HCT116 (cell line): Measurements from ENCODE around the gene RABGGTA. TPM values are rescaled to one million over a fixed set of nuclear protein-coding genes. Genes with fewer than 3 reads are reported as not detected.

ENCODE experiments used
- ATAC-seq: fragments of 200-7000 bp; cut with Tn5 transposase; 2 replicates; pipeline ENCODE4 v1.9.1; 2020; ENCODE audit warnings: mild to moderate bottlenecking, moderate library complexity
- BruUV-seq: library from RNA; stranded (reverse); fragments of 400-500 nt; replicated peaks from 2 replicates; lab custom pipeline; 2021; lab: Mats Ljungman, UMichigan
- CTCF ChIA-PET: fragments of 300-600 bp; sonication (Branson Sonifier 250); formaldehyde crosslinking; loops from one replicate; lab custom pipeline; 2021; ENCODE audit warnings: antibody characterized with exemption; lab: Charles Lee
- POLR2A ChIA-PET: fragments of 300-600, 350-600 bp; sonication (Branson Sonifier 250); formaldehyde crosslinking; loops from one replicate; lab custom pipeline; 2021; ENCODE audit warnings: antibody characterized with exemption; lab: Charles Lee
- RAD21 ChIA-PET, 2 experiments: fragments of 300-600 bp; sonication (Branson Sonifier 250); formaldehyde crosslinking; loops; one replicate each; lab custom pipeline; 2023; ENCODE audit warnings: low total read pairs in 2 of 2; ENCODE audit not compliant: uncharacterized antibody in 2 of 2, unreplicated experiment in 2 of 2, low non-redundant PET in 1 of 2; lab: Charles Lee
- DNase-seq: peaks from one replicate; pipeline ENCODE4 v3.0.0-alpha.2; 2010; ENCODE audit warnings: low read depth, low spot score
- H2AFZ ChIP-seq: fragments of 200-600 bp; shearing (Covaris generic), sonication (generic); 2 replicates; pipeline ENCODE4 v1.6.1; 2017; ENCODE audit warnings: low read depth, mixed run types, mixed read lengths, antibody characterized with exemption, low read length; ENCODE audit not compliant: poor library complexity, severe bottlenecking
- H3K27ac ChIP-seq: 2 replicates; pipeline ENCODE4 v1.5.1; 2012; ENCODE audit warnings: low read depth, low read length
- H3K27me3 ChIP-seq: fragments of 200-600 bp; sonication (generic); 2 replicates; pipeline ENCODE4 v1.6.1; 2016; ENCODE audit warnings: mixed run types, low read length, mixed read lengths; ENCODE audit not compliant: insufficient read depth
- H3K36me3 ChIP-seq, 2 experiments: fragments of 200-500 bp in 1 of 2; fragments of 200-600 bp in 1 of 2; sonication (Bioruptor generic) in 1 of 2; sonication (generic) in 1 of 2; 2 replicates each; pipeline versions ENCODE4 v1.5.1 to v1.6.1; 2014 to 2016; ENCODE audit warnings: low read length in 2 of 2, inconsistent platforms in 1 of 2, mixed read lengths in 1 of 2, mixed run types in 1 of 2; ENCODE audit not compliant: insufficient read depth in 2 of 2, control insufficient read depth in 1 of 2
- H3K4me1 ChIP-seq, 2 experiments: fragments of 200-600 bp in 1 of 2; sonication (generic) in 1 of 2; 2 replicates each; pipeline versions ENCODE4 v1.5.1 to v1.6.1; 2012 to 2017; ENCODE audit warnings: low read length in 2 of 2, inconsistent platforms in 1 of 2, mild to moderate bottlenecking in 1 of 2, mixed read lengths in 1 of 2, mixed run types in 1 of 2, moderate library complexity in 1 of 2; ENCODE audit not compliant: insufficient read depth in 2 of 2, control insufficient read depth in 1 of 2
- H3K4me2 ChIP-seq: fragments of 200-600 bp; sonication (generic); 2 replicates; pipeline ENCODE4 v1.6.1; 2017; ENCODE audit warnings: mixed run types, low read length, mixed read lengths
- H3K4me3 ChIP-seq, 2 experiments: fragments of 200-600 bp in 1 of 2; sonication (generic) in 1 of 2; replicated peaks in 1 of 2; 2 replicates each; pipeline ENCODE4 v1.5.1; 2011 to 2016; ENCODE audit warnings: low read length in 2 of 2, control low read depth in 1 of 2, low read depth in 1 of 2, mild to moderate bottlenecking in 1 of 2, mixed read lengths in 1 of 2, mixed run types in 1 of 2
- H3K79me2 ChIP-seq: fragments of 200-600 bp; sonication (generic); 2 replicates; pipeline ENCODE4 v1.6.1; 2017; ENCODE audit warnings: mild to moderate bottlenecking, mixed run types, low read length, moderate library complexity, mixed read lengths; ENCODE audit not compliant: insufficient read depth
- H3K9ac ChIP-seq: fragments of 200-600 bp; sonication (generic); 2 replicates; pipeline ENCODE4 v1.6.1; 2016; ENCODE audit warnings: low read length, mixed read lengths
- H3K9me2 ChIP-seq: fragments of 200-600 bp; sonication (generic), shearing (Covaris generic); 2 replicates; pipeline ENCODE4 v1.6.1; 2017; ENCODE audit warnings: mixed run types, mild to moderate bottlenecking, moderate library complexity; ENCODE audit not compliant: insufficient read depth
- H3K9me3 ChIP-seq, 2 experiments: fragments of 200-500 bp in 1 of 2; fragments of 200-600 bp in 1 of 2; sonication (Bioruptor generic) in 1 of 2; sonication (generic) in 1 of 2; 2 replicates each; pipeline ENCODE4 v1.6.1; 2014 to 2017; ENCODE audit warnings: low read length in 2 of 2, mixed read lengths in 2 of 2, inconsistent platforms in 1 of 2, low read depth in 1 of 2, mild to moderate bottlenecking in 1 of 2, mixed run types in 1 of 2, moderate library complexity in 1 of 2; ENCODE audit not compliant: control insufficient read depth in 1 of 2, insufficient read depth in 1 of 2
- H4K20me1 ChIP-seq: fragments of 200-600 bp; sonication (generic), shearing (Covaris generic); 2 replicates; pipeline ENCODE4 v1.6.1; 2017; ENCODE audit warnings: mixed run types, mild to moderate bottlenecking, moderate library complexity; ENCODE audit not compliant: insufficient read depth
- CBX3 ChIP-seq: IDR thresholded peaks from 2 replicates; pipeline ENCODE4 v1.6.1; 2012; ENCODE audit warnings: low read depth
- ELF1 ChIP-seq: IDR thresholded peaks from 2 replicates; pipeline ENCODE4 v1.6.1; 2012; ENCODE audit warnings: low read depth, borderline replicate concordance
- EZH2 ChIP-seq: fragments of 200-600 bp; sonication (generic); IDR thresholded peaks from 2 replicates; pipeline ENCODE4 v1.6.1; 2017; ENCODE audit warnings: antibody characterized with exemption, mixed run types
- JUND ChIP-seq: IDR thresholded peaks from 2 replicates; pipeline ENCODE4 v1.6.1; 2012
- POLR2A ChIP-seq: IDR thresholded peaks from 2 replicates; pipeline ENCODE4 v1.7.0; 2011; ENCODE audit warnings: borderline replicate concordance; ENCODE audit not compliant: insufficient read depth, insufficient read length; ENCODE audit errors: extremely low read depth
- POLR2AphosphoS5 ChIP-seq: IDR thresholded peaks from 2 replicates; pipeline ENCODE4 v1.6.1; 2011; ENCODE audit warnings: mild to moderate bottlenecking, low read depth, low read length, moderate library complexity
- SP1 ChIP-seq: IDR thresholded peaks from 2 replicates; pipeline ENCODE4 v1.6.1; 2012; ENCODE audit warnings: low read depth
- SRF ChIP-seq: IDR thresholded peaks from 2 replicates; pipeline ENCODE4 v1.6.1; 2012; ENCODE audit warnings: low read depth
- TCF7L2 ChIP-seq: IDR thresholded peaks from 2 replicates; pipeline ENCODE4 v1.7.0; 2011; ENCODE audit warnings: borderline replicate concordance, inconsistent platforms; ENCODE audit not compliant: insufficient read depth, insufficient read length; ENCODE audit errors: extremely low read depth
- YY1 ChIP-seq: IDR thresholded peaks from 2 replicates; pipeline ENCODE4 v1.6.1; 2011; ENCODE audit warnings: low read length, low read depth, moderate library complexity, mild to moderate bottlenecking; ENCODE audit not compliant: insufficient replicate concordance; ENCODE audit errors: extremely low read depth
- ZBTB33 ChIP-seq: IDR thresholded peaks from 2 replicates; pipeline ENCODE4 v1.6.1; 2011; ENCODE audit warnings: mild to moderate bottlenecking, low read length, moderate library complexity; ENCODE audit not compliant: insufficient replicate concordance; ENCODE audit errors: extremely low read depth
- ZFX ChIP-seq: fragments of 450-650 bp; IDR thresholded peaks from 2 replicates; pipeline ENCODE4 v1.6.1; 2017
- ZNF274 ChIP-seq: fragments of 200-500 bp; sonication (Bioruptor generic); IDR thresholded peaks from 2 replicates; pipeline ENCODE4 v1.6.1; 2014; ENCODE audit warnings: mild to moderate bottlenecking, low read depth, low read length, inconsistent platforms
- intact Hi-C: fragments of 100-400 bp; cut with micrococcal nuclease; formaldehyde crosslinking; loops from 2 replicates; pipeline ENCODE4 v1.10.0; 2022
- total RNA-seq: library from RNA; stranded (reverse); gene quantifications from one replicate; pipeline ENCODE4 v1.2.1, GENCODE V29; 2021; ENCODE audit not compliant: unreplicated experiment
- TF ChIP-seq, protein P1 (sequence below), 3 experiments: fragments of 200-600 bp in 1 of 3; sonication (generic) in 1 of 3; IDR thresholded peaks in 2 of 3; conservative IDR thresholded peaks in 1 of 3; 2 replicates each; pipeline ENCODE4 v1.5.1; 2012 to 2017; ENCODE audit warnings: low read depth in 2 of 3, low read length in 2 of 3, antibody characterized with exemption in 1 of 3, borderline replicate concordance in 1 of 3, control low read depth in 1 of 3, mild to moderate bottlenecking in 1 of 3, mixed read lengths in 1 of 3, mixed run types in 1 of 3, moderate library complexity in 1 of 3; ENCODE audit not compliant: insufficient read depth in 1 of 3
- TF ChIP-seq, protein P2 (sequence below): IDR thresholded peaks from 2 replicates; pipeline ENCODE4 v1.6.1; 2012; ENCODE audit warnings: low read depth
- TF ChIP-seq, protein P3 (sequence below): IDR thresholded peaks from 2 replicates; pipeline ENCODE4 v1.6.1; 2012

RABGGTA gene
- total RNA-seq, 1 experiment from 2014 or later = 40.8 TPM

GRCh38 chr14:24231263-24232120 lies 39.9 kb downstream of the RABGGTA start (continued):
- no peak for TF ChIP-seq ZNF274
- TF ChIP-seq SRF = no peak
- TF ChIP-seq ELF1 = no peak

DNA sequence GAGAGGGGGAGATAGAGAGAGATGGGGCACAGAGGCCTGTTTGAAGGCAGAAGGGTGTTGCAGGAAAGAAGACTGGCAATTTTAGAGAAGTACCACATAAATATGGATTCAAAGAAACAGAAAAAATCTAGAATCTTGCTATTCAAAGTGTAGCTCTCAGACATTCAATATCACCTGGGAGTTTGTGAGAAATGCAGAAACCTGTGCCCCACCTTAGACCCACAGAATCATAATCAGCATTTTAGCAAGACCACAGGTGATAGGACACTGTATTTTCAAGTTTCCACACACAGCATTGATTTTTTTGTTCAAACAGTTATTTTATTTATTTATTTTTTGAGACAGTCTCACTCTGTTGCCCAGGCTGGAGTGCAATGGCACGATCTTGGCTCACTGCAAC lies 42.5 kb downstream of the RABGGTA start:
- DNase-seq (no peak), ATAC-seq (no peak)
- POLR2A ChIA-PET = interaction anchor here (0.9 kb wide), 1 partner anchor 13 kb away, joined by 3 read pairs; the partner anchor contains the start of gene MDP1
- BruUV-seq = no TSS peak
- H3K9ac ChIP-seq = no peak overlapping the region
- RAD21 ChIA-PET = no interaction called here
- CTCF ChIA-PET = interaction anchor here (1.2 kb wide), 1 partner anchor 13 kb away, joined by 4 read pairs; the partner anchor contains the start of gene MDP1
- H3K36me3 ChIP-seq = peaks cover 4 to 10% of the 10 kb centered on the region in 2 experiments; a peak in 3 of 4 replicates
- H3K9me3 ChIP-seq = no peaks in the 10 kb centered on the region
- H3K4me2 ChIP-seq = no peak overlapping the region
- H4K20me1 ChIP-seq = no peaks in the 10 kb centered on the region
- no peaks in the 10 kb centered on the region for H3K27me3 ChIP-seq
- H3K4me3 ChIP-seq = no peak overlapping the region
- peaks cover 88% of the 10 kb centered on the region for H3K79me2 ChIP-seq
- peaks cover 13 to 21% of the 10 kb centered on the region in 2 experiments for H3K4me1 ChIP-seq
- no peaks in the 10 kb centered on the region for H3K9me2 ChIP-seq
- H3K27ac ChIP-seq = no peak overlapping the region
- intact Hi-C loops = no loop called here
- no peak overlapping the region for H2AFZ ChIP-seq
- TF ChIP-seq ELF1 = no peak
- TF ChIP-seq, protein P1, sequence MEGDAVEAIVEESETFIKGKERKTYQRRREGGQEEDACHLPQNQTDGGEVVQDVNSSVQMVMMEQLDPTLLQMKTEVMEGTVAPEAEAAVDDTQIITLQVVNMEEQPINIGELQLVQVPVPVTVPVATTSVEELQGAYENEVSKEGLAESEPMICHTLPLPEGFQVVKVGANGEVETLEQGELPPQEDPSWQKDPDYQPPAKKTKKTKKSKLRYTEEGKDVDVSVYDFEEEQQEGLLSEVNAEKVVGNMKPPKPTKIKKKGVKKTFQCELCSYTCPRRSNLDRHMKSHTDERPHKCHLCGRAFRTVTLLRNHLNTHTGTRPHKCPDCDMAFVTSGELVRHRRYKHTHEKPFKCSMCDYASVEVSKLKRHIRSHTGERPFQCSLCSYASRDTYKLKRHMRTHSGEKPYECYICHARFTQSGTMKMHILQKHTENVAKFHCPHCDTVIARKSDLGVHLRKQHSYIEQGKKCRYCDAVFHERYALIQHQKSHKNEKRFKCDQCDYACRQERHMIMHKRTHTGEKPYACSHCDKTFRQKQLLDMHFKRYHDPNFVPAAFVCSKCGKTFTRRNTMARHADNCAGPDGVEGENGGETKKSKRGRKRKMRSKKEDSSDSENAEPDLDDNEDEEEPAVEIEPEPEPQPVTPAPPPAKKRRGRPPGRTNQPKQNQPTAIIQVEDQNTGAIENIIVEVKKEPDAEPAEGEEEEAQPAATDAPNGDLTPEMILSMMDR (IDR thresholded peaks at IDR 0.05 in 2 of 3, conservative IDR thresholded peaks at IDR 0.05 in 1 of 3; ENCODE audit: borderline replicate concordance in 1 of 3, insufficient read depth in 1 of 3, low read depth in 2 of 3, low read length in 2 of 3) = no peak
- no peak for TF ChIP-seq SP1
- no peak for TF ChIP-seq JUND
- no peak for TF ChIP-seq YY1
- no peak for TF ChIP-seq EZH2
- no peak for TF ChIP-seq SRF
- TF ChIP-seq, protein P2, sequence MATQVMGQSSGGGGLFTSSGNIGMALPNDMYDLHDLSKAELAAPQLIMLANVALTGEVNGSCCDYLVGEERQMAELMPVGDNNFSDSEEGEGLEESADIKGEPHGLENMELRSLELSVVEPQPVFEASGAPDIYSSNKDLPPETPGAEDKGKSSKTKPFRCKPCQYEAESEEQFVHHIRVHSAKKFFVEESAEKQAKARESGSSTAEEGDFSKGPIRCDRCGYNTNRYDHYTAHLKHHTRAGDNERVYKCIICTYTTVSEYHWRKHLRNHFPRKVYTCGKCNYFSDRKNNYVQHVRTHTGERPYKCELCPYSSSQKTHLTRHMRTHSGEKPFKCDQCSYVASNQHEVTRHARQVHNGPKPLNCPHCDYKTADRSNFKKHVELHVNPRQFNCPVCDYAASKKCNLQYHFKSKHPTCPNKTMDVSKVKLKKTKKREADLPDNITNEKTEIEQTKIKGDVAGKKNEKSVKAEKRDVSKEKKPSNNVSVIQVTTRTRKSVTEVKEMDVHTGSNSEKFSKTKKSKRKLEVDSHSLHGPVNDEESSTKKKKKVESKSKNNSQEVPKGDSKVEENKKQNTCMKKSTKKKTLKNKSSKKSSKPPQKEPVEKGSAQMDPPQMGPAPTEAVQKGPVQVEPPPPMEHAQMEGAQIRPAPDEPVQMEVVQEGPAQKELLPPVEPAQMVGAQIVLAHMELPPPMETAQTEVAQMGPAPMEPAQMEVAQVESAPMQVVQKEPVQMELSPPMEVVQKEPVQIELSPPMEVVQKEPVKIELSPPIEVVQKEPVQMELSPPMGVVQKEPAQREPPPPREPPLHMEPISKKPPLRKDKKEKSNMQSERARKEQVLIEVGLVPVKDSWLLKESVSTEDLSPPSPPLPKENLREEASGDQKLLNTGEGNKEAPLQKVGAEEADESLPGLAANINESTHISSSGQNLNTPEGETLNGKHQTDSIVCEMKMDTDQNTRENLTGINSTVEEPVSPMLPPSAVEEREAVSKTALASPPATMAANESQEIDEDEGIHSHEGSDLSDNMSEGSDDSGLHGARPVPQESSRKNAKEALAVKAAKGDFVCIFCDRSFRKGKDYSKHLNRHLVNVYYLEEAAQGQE = no peak
- TF ChIP-seq POLR2AphosphoS5 = no peak
- TF ChIP-seq ZBTB33 = no peak
- no peak for TF ChIP-seq POLR2A
- no peak for TF ChIP-seq CBX3
- no peak for TF ChIP-seq ZFX
- no peak for TF ChIP-seq TCF7L2
- TF ChIP-seq, protein P3, sequence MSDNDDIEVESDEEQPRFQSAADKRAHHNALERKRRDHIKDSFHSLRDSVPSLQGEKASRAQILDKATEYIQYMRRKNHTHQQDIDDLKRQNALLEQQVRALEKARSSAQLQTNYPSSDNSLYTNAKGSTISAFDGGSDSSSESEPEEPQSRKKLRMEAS = no peak
